Smooth muscle cell (in vitro differentiated cells): ENCODE results near the gene CDC34. TPM values are rescaled to one million over a fixed set of nuclear protein-coding genes. Genes with fewer than 3 reads are reported as not detected.

Source experiments
- DNase-seq: peaks from one replicate; lab custom pipeline; 2025; ENCODE audit not compliant: unreplicated experiment; lab: John Stamatoyannopoulos, UW
- H2AFZ ChIP-seq: fragments of 200-600 bp; sonication (generic); 2 replicates; pipeline ENCODE4 v1.6.0; 2016; ENCODE audit warnings: antibody characterized with exemption, low read depth, mild to moderate bottlenecking
- H3F3A ChIP-seq: fragments of 200-600 bp; sonication (generic); 2 replicates; pipeline ENCODE4 v1.6.0; 2017; ENCODE audit warnings: antibody characterized with exemption, low read depth
- H3K27ac ChIP-seq: fragments of 200-600 bp; sonication (generic); 2 replicates; pipeline ENCODE4 v1.5.1; 2016; ENCODE audit warnings: low read depth, mild to moderate bottlenecking
- H3K27me3 ChIP-seq: fragments of 200-600 bp; sonication (generic); 2 replicates; pipeline ENCODE4 v1.6.1; 2016; ENCODE audit warnings: low read depth, mild to moderate bottlenecking
- H3K36me3 ChIP-seq: fragments of 200-600 bp; sonication (generic); 2 replicates; pipeline ENCODE4 v1.5.1; 2016; ENCODE audit warnings: low read depth
- H3K4me1 ChIP-seq: fragments of 200-600 bp; sonication (generic); 2 replicates; pipeline ENCODE4 v1.5.1; 2016; ENCODE audit warnings: low read depth
- H3K4me2 ChIP-seq: fragments of 200-600 bp; sonication (generic); 2 replicates; pipeline ENCODE4 v1.6.0; 2016; ENCODE audit warnings: mild to moderate bottlenecking
- H3K4me3 ChIP-seq: fragments of 200-600 bp; sonication (generic); 2 replicates; pipeline ENCODE4 v1.5.1; 2016; ENCODE audit warnings: mild to moderate bottlenecking
- H3K79me2 ChIP-seq: fragments of 200-600 bp; sonication (generic); 2 replicates; pipeline ENCODE4 v1.6.0; 2016; ENCODE audit warnings: low read depth, mild to moderate bottlenecking
- H3K9ac ChIP-seq: fragments of 200-600 bp; sonication (generic); 2 replicates; pipeline ENCODE4 v1.6.0; 2016; ENCODE audit warnings: low read depth
- H3K9me3 ChIP-seq: fragments of 200-600 bp; sonication (generic); replicated peaks from 2 replicates; pipeline ENCODE4 v1.5.1; 2016; ENCODE audit warnings: low read depth
- H4K20me1 ChIP-seq: fragments of 200-600 bp; sonication (generic); 2 replicates; pipeline ENCODE4 v1.6.0; 2016; ENCODE audit warnings: low read depth
- CTCF ChIP-seq: fragments of 200-600 bp; sonication (generic); IDR thresholded peaks from 2 replicates; pipeline ENCODE4 v1.5.1; 2017; ENCODE audit warnings: borderline replicate concordance, mild to moderate bottlenecking, antibody characterized with exemption; ENCODE audit not compliant: insufficient read depth, poor library complexity, severe bottlenecking
- WGBS: methylation state at CpG from one replicate; pipeline ENCODE4 v1.1.7; 2016; ENCODE audit warnings: low lambda C conversion rate; 5-methylcytosine and 5-hydroxymethylcytosine counted together
- polyA plus RNA-seq: library from polyadenylated mRNA; unstranded; fragments of >200 nt; fragmentation: Nextera tagmentation; extraction: Ambion mirVana; gene quantifications from 2 replicates; pipeline ENCODE4 v1.2.1, GENCODE V29; 2016
- total RNA-seq: library from RNA; depleted of rRNA; stranded (reverse); fragments of >200 nt; gene quantifications from 2 replicates; pipeline ENCODE4 v1.2.3, GENCODE V29; 2014

The CDC34 gene
- total and polyA plus RNA-seq, 2 experiments from 2014 or later = 67.7 to 151 TPM

GRCh38 chr19:501646-502045 is 29.9 kb upstream of the CDC34 start:
- no peaks in the 10 kb centered on the region for H3F3A ChIP-seq
- no peak overlapping the region for H3K4me2 ChIP-seq
- DNase-seq = no peak
- H3K4me1 ChIP-seq = peaks cover 4% of the 10 kb centered on the region
- TF ChIP-seq CTCF = no peak
- no peak overlapping the region for H3K4me3 ChIP-seq
- no peaks in the 10 kb centered on the region for H4K20me1 ChIP-seq
- peaks cover 25% of the 10 kb centered on the region for H3K27me3 ChIP-seq
- no peak overlapping the region for H2AFZ ChIP-seq
- no peak overlapping the region for H3K27ac ChIP-seq
- no peak overlapping the region for H3K9ac ChIP-seq
- no peaks in the 10 kb centered on the region for H3K79me2 ChIP-seq
- H3K36me3 ChIP-seq = no peaks in the 10 kb centered on the region
- H3K9me3 ChIP-seq = no peaks in the 10 kb centered on the region
- WGBS = 90% methylated on average over 14 of the region's 17 CpGs

GRCh38 chr19:504616-505015 is 26.9 kb upstream of the CDC34 start:
- Histone ChIP-seq H4K20me1 (no peaks in the 10 kb centered on the region), H3K27ac (no peak overlapping the region), H3K9ac (no peak overlapping the region), H3K4me1 (peaks cover 9% of the 10 kb centered on the region), H3F3A (no peaks in the 10 kb centered on the region), H3K79me2 (peaks cover 16% of the 10 kb centered on the region), H3K4me2 (no peak overlapping the region), H3K36me3 (no peaks in the 10 kb centered on the region), H3K27me3 (peaks cover 1% of the 10 kb centered on the region), H3K4me3 (no peak overlapping the region), H2AFZ (no peak overlapping the region), H3K9me3 (no peaks in the 10 kb centered on the region)
- no peak for TF ChIP-seq CTCF
- 95% methylated on average over 14 of the region's 14 CpGs for WGBS
- no peak for DNase-seq

GRCh38 chr19:506404-507285 is 24.9 kb upstream of the CDC34 start:
- H3K9me3 ChIP-seq = no peaks in the 10 kb centered on the region
- TF ChIP-seq CTCF = peak; percentile 90
- peak overlapping the region; percentile 87 for H3K27ac ChIP-seq
- H4K20me1 ChIP-seq = no peaks in the 10 kb centered on the region
- no peaks in the 10 kb centered on the region for H3K27me3 ChIP-seq
- H3F3A ChIP-seq = peaks cover 5% of the 10 kb centered on the region
- DNase-seq = peak; percentile 99
- H3K4me2 ChIP-seq = peak overlapping the region; percentile 100
- peaks cover 16% of the 10 kb centered on the region for H3K79me2 ChIP-seq
- H3K4me3 ChIP-seq = peak overlapping the region; percentile 97
- H2AFZ ChIP-seq = peak overlapping the region; percentile 97
- H3K4me1 ChIP-seq = peaks cover 19% of the 10 kb centered on the region
- H3K36me3 ChIP-seq = no peaks in the 10 kb centered on the region
- peak overlapping the region; percentile 91 for H3K9ac ChIP-seq
- 10% methylated on average over 45 of the region's 48 CpGs for WGBS
